GM12891 (cell line): ENCODE measurements around the gene B4GALT5.

Source experiments
- DNase-seq: peaks from one replicate; pipeline ENCODE4 v3.0.0; 2011; ENCODE audit warnings: low spot score; ENCODE audit not compliant: insufficient read length
- FAIRE-seq: peaks from 2 replicates; lab custom pipeline; 2011; peaks lifted over from hg19 to GRCh38; lab: Jason Lieb, UNC
- PAX5 ChIP-seq: IDR thresholded peaks from 2 replicates; pipeline ENCODE4 v1.6.1; 2011; ENCODE audit warnings: low read length, moderate library complexity, mild to moderate bottlenecking; ENCODE audit not compliant: insufficient read depth, severe bottlenecking
- POLR2A ChIP-seq: IDR thresholded peaks from 2 replicates; pipeline ENCODE4 v1.6.1; 2011; ENCODE audit warnings: low read depth, low read length, control low read depth
- POLR2AphosphoS5 ChIP-seq: IDR thresholded peaks from 2 replicates; pipeline ENCODE4 v1.6.1; 2011; ENCODE audit warnings: low read depth, low read length, control low read depth
- POU2F2 ChIP-seq: IDR thresholded peaks from 2 replicates; pipeline ENCODE4 v1.6.1; 2011; ENCODE audit warnings: low read depth, mild to moderate bottlenecking, control low read depth, low read length, moderate library complexity
- SPI1 ChIP-seq: IDR thresholded peaks from 2 replicates; pipeline ENCODE4 v1.6.1; 2011; ENCODE audit warnings: low read depth, low read length, control low read depth
- TAF1 ChIP-seq: IDR thresholded peaks from 2 replicates; pipeline ENCODE4 v1.6.1; 2011; ENCODE audit warnings: low read depth, low read length, control low read depth

The B4GALT5 gene

DNA sequence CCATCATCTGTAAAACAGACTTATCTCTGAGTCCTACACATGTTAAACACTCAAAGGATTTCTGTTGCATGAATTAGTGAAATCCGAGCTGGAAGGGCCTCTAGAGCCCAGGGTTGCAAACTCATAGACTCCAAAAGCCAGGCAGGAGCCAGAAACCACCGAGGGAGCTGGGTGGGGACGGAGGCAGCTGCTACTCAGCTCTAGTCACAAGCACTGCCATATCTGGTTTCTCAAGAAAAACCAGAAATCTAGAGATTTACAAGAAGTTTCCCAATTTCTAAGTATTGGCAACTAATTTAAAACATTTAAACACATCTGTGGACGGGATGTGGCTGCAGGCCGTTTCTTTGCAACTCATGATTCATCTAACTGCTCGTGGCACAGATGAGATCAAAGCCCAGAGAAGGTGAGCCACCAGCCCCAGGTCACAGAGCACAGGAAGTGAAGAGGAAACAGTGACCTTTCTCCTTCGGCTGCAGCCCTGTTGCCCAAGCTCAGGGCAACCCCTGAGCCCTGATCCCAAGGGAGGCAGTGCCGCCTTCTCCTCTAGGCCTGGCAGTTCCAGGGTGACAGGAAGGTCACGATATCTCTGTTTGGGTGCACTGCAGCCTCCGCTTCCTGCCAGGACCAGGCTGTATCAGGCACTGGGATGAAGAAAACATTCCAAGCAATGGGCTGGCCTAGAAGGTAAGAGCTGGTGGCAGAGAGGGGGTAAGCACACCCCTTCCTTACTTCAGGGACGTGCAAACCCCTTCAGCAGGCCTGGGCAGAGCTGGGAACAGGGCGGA, 119.3 kb downstream of the B4GALT5 start:
- no peak for TF ChIP-seq TAF1
- no peak for TF ChIP-seq PAX5
- no peak for TF ChIP-seq POLR2AphosphoS5
- no peak for TF ChIP-seq SPI1
- no peak for TF ChIP-seq POLR2A
- no peak for TF ChIP-seq POU2F2
- DNase-seq, result no peak
- FAIRE-seq, result no peak

DNA sequence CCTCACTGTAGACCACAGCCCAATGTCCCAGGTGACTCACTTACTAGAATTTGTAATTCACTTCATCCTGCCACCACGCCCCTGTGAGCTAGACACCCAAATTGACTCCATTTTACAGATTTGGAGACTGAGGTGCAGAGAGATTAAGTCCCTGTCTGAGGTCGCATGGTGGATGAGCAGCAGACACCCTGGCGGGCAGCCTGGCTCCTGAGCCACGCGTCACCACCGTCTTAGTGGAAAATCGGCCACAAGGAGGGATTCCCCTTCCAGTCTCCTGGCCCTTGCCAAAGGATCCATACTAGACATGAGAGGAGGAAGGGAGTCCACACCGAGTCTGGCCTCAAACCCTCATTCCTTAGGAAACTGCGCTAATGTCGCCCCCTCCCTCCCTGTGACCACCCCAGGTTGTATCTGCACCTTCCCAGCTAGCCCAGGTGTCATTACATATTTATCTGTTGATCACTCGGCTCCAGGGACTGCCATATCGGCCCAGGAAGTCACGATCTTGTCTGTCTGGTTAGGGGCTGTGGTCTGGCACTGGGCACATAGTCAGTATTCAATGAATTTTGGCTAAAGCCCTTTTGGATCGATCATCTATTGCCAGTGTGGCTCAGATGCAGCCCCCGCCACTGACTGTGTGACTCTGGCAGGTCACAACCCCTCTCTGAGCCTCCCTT, 120.1 kb downstream of the B4GALT5 start:
- FAIRE-seq (no peak), DNase-seq (no peak)
- TF ChIP-seq TAF1 (no peak), POLR2A (no peak), POU2F2 (no peak), SPI1 (no peak), PAX5 (no peak), POLR2AphosphoS5 (no peak)

GRCh38 chr20:49592120-49592519, 121.6 kb downstream of the B4GALT5 start:
- no peak for TF ChIP-seq SPI1
- TF ChIP-seq POLR2A, result no peak
- no peak for TF ChIP-seq POU2F2
- no peak for TF ChIP-seq POLR2AphosphoS5
- no peak for TF ChIP-seq TAF1
- TF ChIP-seq PAX5, result no peak
- FAIRE-seq (no peak), DNase-seq (no peak)

DNA sequence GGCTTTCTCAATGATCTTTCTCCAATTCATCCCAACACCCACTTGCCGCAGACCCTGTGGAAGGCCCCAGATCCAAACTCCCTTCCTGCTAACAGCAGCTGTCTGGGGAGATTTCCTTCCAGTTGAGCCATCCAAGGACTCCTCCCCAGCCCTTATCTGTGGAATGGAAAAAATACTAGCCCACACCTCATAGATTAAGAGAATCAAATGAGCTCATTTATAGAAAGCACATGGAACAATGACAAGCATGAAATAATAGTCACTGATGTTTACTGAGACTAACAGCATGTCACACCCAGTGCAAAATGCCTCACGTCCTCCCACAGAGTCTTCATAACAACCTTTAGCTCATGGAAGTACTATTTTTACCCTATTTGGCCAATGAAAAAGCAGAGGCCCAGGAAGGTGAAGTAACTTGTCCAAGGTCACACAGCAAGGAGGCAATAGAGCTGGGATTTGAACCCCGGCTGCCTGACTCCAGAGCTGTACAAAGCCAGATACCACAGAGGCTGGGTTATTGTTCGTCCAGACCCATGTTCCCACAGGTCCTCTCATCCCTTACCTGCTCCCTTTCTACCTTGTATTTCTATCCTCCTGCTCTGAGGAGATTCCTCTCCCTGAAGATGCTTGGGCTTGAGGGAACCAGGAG, 122.3 kb downstream of the B4GALT5 start:
- no peak for TF ChIP-seq POU2F2
- DNase-seq (no peak), FAIRE-seq (no peak)

- FAIRE-seq, result no peak
- DNase-seq, result no peak
- TF ChIP-seq TAF1, result no peak
- no peak for TF ChIP-seq POU2F2
- TF ChIP-seq SPI1, result no peak
- no peak for TF ChIP-seq POLR2AphosphoS5
- TF ChIP-seq POLR2A, result no peak
- TF ChIP-seq PAX5, result no peak
Measured at GRCh38 chr20:49590163-49591017, 123.3 kb downstream of the B4GALT5 start.

DNA sequence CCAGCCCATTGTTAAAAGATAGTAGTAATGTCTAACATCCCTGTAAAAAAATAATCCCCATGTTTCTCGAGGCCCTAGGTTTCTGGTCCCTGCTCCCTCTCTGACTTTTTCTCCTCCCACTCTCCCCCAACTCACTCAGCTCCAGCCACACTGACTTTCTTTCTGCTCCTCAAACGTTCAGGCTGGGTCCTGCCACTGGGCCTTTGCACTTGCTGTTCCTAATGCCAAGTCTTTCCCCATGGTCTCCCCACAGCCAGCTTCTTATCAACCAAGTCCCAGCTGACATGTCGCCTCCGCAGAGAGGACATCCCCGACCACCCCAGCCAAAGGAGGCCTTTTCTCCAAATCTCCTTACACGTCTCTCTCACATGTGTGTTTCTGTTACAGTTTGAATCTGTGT, 123.9 kb downstream of the B4GALT5 start:
- no peak for FAIRE-seq
- TF ChIP-seq POLR2AphosphoS5 (no peak), POU2F2 (no peak), TAF1 (no peak), PAX5 (no peak)
- no peak for DNase-seq

GRCh38 chr20:49587111-49587570, 126.5 kb downstream of the B4GALT5 start:
- no peak for FAIRE-seq
- DNase-seq, result no peak
- no peak for TF ChIP-seq POU2F2
- TF ChIP-seq POLR2AphosphoS5, result no peak
- TF ChIP-seq POLR2A, result no peak
- no peak for TF ChIP-seq TAF1
- TF ChIP-seq SPI1, result no peak
- TF ChIP-seq PAX5, result no peak

DNA sequence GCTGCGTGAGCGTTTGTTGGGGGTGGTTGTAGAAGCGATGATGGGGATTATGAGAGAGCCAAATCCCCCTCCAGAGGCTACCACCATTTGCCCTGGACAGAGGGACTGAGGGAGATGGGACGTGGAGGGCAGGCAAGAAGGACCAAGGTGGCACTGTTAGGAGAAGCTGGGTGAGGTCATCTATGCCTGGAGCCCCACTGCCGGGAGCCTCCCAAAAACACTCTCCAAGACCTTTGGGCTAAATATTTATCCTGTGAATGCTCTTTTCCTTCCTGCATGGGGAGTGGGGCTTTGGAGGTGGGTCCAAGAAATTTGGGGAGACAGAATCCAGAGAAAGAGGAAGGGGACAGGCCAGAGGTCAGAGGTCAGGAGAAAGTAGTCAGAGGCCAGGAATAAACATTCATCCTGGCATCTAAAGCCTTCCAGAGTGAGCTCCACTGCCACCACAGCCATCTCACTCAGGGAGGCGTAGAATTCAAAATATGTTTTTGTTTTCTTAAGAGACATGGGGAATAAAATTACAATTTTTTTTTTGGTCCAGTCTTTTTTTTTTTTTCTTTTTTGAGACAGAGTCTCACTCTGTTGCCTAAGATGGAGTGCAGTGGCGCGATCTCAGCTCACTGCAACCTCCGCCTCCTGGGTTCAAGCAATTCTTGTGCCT, 128.0 kb downstream of the B4GALT5 start:
- no peak for TF ChIP-seq SPI1
- TF ChIP-seq TAF1, result no peak
- no peak for TF ChIP-seq POLR2AphosphoS5
- no peak for TF ChIP-seq POU2F2
- TF ChIP-seq POLR2A, result no peak
- no peak for TF ChIP-seq PAX5
- DNase-seq (no peak), FAIRE-seq (no peak)
